Measurements from ENCODE around the gene ELSPBP1.
"Not testable (repeated sequence)": the region's sequence is repeated elsewhere in the genome, so short reads cannot be mapped to it uniquely, and the experiment has no call there.

ELSPBP1 gene

DNA sequence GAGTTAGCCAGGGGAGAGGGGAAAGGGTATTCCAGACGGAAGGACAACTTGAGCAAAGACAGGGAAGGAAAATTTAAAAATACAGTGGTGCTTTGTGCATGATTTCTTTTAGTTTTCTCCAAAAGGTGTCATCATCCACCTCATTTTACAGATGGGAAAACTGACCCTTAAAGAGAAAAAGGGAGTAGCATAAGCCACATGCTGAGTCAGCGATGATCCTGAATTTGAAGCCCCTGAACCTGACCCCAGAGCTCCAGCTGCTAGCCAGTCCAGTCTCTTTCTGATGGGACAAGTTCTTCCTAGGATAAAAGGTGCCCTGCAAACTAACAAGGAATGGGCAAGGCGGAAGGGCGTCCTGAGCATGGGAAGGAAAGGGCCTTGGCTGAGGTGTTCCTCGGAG lies 39.2 kb downstream of the ELSPBP1 start:
- DNase-seq: no peak
- intact Hi-C loops (cut with DNase I): no loop called here

DNA sequence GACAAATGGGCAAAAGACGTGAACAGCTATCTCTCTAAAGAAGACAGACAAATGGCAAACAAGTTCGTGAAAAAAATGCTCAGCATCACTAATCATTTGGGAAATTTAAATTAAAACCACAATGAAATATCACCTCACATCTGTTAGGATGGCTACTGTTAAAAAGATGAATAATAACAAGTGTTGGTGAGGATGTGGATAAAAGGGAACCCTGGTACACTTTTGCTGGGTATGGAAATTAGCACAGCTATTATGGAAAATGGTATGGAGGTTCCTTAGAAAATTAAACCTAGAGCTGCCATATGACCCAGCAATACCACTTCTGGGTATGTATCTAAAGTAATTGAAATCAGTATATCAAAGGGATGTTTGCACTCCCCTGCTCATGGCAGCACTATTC lies 42.3 kb downstream of the ELSPBP1 start:
- no peak for DNase-seq

DNA sequence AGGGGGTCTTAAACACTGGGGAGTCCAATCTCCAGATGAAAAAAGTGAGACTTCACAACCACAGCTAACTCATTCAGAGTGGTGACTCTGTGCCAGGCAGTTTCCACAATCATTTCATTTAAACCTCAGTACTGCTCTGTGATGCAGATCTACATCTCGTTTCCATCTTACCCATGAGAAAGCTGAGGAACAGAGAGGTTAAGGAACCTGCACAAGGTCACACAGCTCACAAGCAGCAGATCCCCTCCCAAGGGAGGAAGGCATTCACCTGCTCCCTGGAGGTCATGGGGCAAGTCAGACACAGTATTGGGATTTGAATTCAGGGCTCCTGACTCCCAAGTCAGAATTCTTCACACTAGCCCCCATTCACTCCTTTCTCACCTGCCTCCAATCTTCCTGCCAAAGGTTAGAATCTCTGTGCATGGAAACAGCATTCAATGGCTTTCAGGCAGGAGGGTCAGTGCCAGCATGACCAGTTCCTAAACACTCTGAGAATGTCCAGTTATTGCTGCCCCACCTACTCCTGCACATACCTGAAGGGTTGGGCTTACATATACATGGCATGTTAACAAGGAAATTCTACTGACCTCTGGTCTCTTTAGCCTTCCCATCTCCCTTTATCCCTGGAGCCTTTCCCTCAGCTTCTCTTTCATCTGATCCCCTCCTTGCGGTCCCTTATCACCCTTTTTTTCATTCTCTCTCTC lies 47.6 kb downstream of the ELSPBP1 start:
- intact Hi-C loops (cut with DNase I): no loop called here
- no peak for DNase-seq

More for the DNA sequence above, 42.3 kb downstream of the ELSPBP1 start:
- intact Hi-C loops (cut with DNase I): no loop called here

DNA sequence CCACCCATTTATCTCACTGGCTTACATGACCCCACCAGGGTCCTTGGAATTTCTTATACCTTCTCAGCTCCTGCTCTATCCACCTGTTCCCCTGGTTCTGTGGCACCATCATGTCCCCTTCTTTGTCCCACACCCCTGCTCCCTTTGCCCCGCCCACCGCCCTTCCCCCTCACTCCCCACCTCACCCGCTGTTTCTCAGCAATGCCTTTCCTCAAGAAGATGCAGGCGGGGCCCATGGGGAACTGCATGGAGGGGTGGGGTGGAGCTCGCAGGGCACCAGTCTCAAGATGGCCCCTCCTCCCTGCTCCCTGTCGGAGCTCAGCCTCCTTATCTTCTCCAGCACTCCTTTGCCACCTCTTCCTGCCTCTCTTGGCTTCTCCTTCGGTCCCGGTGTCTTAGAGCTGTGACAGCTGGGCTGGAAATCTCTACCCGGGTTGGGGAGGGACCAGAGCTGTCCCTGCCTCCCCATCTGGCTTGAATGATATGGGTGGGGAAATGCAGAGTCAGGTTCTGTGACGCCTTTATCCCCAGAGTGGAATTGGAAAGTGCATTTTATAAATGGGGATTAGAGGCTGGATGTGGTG lies 49.3 kb downstream of the ELSPBP1 start, which contains the start of gene CABP5:
TSS of gene CABP5 (minus strand) at position 405 of the 584 bp plus-strand sequence. CDS start at position 248, 157 bp downstream.
- intact Hi-C loops (cut with DNase I): no loop called here
- no peak for DNase-seq

DNA sequence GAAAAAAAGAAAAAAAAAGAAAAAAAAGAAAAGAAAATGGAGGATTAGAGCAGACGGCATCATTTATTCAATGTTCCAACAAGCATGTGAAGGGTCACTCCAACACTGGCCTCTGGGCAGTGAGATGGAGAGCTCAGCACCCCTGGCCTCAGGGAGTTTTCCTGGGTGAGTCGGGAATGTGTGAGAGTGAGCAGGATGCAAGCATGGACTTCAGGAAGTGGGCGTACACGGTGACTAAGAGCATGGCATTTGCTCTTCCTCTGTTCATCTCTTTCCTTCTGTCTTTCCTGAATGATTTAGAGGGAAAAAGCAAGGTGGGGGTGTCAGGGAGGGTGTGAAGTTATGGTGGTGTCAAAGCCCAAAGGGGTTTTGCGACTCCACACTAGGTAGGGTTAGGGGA lies 50.1 kb downstream of the ELSPBP1 start:
- intact Hi-C loops (cut with DNase I): no loop called here

DNA sequence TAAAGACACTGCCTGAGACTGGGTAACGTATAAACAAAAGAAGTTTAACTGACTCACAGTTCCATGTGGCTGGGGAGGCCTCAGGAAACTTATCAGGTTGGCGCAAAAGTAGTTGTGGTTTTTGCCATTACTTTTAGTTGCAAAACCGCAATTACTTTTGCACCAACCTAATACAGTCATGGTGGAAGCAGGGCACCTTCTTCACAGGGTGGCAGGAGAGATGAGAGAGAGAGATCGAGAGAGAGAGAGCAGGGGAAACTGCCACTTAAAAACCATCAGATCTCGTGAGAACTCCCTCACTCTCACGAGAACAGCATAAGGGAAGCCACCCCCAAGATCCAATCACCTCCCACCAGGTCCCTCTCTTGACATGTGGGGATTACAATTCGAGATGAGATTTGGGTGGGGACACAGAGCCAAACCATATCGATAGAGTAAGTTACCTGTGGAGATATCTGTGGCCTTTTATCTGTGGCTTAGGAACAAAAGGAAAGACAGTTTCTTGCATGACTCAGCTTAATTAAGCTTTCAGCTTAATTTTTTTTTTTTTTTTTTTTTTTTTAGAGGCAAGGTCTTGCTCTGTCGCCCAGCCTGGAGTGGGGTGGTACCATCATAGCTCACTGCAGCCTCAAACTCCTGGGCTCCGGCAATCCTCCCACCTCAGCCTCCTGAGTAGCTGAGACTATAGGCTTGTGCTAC lies 57.1 kb downstream of the ELSPBP1 start:
- intact Hi-C loops (cut with DNase I): no loop called here
- DNase-seq: no peak

More for the DNA sequence above, 50.1 kb downstream of the ELSPBP1 start:
- no peak for DNase-seq

DNA sequence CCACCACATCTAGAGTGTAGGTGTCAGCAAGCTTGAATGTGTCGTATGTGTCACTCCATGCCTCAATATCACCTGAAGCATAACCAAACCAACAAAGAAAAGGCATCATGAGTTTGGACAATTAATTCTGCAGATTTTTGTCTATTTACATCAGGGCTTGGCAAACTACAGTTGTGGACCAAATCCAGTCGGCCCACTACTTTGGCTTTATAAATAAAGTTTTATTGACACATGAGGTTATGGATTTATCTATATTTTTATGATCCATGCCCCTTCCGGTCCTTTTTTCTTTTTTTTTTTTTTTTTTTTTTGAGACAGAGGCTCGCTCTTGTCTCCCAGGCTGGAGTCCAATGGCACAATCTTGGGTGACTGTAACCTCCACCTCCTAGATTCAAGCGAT lies 58.6 kb downstream of the ELSPBP1 start:
- intact Hi-C loops (cut with DNase I): no loop called here
- DNase-seq: no peak

DNA sequence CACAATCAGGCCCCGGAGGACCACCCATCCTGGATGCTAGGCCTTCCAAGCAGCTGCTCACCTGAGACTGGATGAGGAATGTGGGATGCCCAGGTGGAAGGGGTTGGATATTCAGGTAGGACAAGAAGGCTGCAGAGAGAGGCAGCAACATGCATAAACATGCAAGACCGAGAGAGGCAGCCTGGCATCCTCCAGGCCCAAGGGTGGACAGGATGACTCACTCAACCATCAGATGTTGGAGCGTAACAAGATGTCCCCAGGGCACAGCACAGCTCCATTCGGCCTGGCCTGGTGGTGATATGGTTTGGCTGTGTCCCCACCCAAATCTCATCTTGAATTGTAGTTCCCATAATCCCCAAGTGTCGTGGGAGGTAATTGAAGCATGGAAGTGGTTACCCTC lies 59.4 kb downstream of the ELSPBP1 start:
- DNase-seq: no peak
- intact Hi-C loops (cut with DNase I): no loop called here

DNA sequence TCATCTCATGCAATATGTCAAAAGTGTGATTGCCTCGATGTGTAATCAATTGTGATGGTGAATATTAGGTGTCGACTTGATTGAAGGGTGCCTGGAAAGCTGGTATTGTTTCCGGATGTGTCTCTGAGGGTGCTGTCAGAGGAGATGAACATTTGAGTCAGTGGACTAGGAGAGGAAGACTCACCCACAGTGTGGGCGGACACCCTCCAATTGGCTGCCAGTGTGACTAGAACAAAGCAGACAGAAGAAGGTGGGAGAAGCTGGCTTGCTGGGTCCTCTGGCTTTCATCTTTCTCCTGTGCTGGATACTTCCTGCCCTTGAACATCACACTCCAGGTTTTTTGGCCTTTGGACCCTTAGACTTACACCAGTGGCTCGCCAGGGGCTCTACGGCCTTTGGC lies 64.9 kb downstream of the ELSPBP1 start:
- intact Hi-C loops (cut with DNase I): no loop called here
- peak in 40 of 42 donors; percentile 8 to 78 (median 38) for DNase-seq

DNA sequence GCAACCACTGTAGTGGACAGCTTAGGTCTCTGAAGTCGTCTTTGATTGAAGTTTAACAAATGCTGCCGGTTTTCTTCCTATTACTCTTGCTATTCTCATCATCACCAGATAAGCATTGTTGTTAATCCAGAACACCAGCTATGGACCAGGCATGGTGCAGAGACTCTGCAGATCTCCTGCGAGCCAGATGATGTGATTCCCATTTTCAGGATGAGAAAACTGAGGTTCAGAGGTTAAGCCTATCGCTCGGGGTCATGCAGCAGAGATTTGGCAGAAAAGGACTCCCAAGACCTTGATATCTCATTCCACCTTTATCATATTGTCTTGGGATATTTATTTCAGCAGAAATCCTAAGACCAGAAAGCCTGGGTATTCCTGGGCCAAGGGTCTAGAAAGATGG lies 65.9 kb downstream of the ELSPBP1 start:
- intact Hi-C loops (cut with DNase I): no loop called here
- no peak for DNase-seq

DNA sequence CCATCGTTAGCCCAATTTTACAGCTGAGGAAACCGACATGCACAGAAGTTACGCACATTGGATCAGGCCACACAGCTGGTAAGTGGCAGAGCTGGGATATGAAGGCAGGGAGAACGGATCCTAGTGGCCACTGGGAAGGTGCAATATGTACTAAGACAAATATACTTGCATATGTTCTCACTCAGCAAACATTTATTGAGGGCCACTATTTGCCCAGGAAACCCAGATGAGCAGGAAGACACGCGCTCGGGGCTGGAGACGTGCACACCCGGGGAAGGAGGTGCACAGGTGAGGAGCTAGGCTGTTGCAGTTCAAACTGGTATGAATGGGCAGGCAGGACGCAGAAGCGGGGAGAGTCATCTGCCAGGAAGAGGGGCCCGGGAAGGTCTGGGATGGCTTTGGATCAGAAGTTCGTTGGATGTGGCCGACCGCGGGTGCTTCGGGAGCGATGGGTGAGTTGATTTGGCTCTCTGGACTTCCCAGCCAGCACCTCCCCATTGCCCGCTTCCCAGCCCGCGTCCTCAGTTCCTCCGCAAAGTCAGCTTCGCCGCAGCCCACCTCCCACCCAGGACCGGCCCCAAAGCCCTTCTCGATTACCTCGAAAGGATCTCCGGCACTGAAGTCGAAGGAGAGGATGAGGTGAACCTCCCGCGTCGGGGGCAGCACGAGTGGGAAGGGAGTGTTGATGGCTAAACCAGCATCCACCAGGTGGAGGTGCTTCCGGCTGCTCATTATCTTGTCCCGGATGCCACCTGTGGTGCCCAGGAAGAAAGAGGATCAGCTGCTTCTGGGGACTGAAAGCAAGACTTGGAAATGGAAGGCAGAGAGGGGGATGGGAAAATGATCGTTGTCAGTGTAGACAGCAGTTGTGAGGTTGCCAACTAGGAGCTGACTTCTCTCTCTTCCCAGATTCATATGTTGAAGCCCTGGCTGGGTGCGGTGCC lies 67.2 kb downstream of the ELSPBP1 start:
- intact Hi-C loops (cut with DNase I): no loop called here
- DNase-seq: no peak

DNA sequence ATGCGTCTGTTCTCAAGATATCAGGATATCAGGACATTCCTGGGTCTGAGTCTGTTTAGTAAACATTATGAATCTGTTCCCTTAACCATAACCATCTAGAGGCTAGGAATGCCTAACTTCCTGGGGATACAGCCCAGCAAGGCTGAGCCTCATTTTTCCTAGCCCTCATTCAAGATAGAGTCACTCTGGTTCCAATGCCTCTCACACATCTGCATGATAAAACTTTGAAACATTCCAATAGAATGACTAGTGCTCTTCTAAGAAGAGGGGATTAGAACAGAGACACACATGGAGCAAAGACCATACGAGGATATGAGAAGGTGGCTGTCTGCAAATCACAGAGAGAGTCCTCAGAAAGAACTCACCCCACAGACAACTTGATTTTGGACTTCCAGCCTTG lies 70.1 kb downstream of the ELSPBP1 start:
- DNase-seq: no peak
- intact Hi-C loops (cut with DNase I): no loop called here

DNA sequence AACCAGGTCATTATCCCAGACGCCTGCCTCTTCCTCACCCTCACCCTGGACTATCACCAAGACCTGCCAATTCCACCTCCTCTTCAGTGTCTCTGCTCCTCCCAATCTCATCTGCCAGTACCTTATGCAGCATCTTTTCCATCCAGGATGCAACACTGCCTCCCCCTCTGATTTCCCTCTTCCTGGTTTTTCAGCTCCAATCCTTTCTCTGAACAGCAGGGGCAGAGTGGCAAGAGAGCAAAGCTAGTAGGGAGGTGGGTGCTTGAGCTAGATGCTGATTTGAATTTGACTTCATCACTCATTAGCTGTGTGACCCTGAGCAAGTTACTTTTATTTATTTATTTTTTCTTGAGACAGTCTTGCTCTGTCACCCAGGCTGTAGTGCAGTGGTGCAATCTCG lies 75.0 kb downstream of the ELSPBP1 start:
- no peak for DNase-seq
- intact Hi-C loops (cut with DNase I): no loop called here

DNA sequence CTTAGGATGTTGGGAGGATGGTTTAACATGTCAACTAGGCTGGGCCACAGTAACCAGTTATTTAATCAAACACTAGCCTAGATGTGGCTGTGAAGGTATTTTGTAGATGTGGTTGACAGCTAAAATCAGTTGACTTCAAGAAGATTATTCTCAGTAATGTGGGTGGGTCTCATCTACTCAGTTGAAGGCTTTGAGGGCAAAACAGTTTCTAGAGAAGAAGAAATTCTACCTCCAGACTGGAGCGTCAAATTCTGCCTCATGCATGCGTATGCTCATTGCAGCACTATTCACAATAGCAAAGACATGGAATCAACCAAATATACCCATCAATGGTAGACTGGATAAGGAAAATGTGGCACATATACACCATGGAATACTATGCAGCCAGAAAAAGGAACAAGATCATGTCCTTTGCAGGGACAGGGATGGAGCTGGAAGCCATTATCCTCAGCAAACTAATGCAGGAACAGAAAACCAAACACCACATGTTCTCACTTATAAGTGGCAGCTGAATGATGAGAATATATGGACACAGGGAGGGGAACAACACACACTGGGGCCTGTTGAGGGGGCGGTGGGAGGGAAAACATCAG lies 75.8 kb downstream of the ELSPBP1 start:
- intact Hi-C loops (cut with DNase I); DNase-seq: not testable (repeated sequence)

All from head of caudate nucleus (tissue), 42 donors.